GM12872 (cell line): ENCODE results near the gene GABPA.

Source experiments
- CTCF ChIP-seq: IDR thresholded peaks from 3 replicates; pipeline ENCODE4 v1.5.1; 2011; ENCODE audit warnings: low read depth, mild to moderate bottlenecking, low read length, moderate library complexity; ENCODE audit not compliant: insufficient read depth

The GABPA gene

GRCh38 chr21:25752416-25752815, 17.6 kb downstream of the GABPA start:
- TF ChIP-seq CTCF = no peak

GRCh38 chr21:25756190-25756932, 21.6 kb downstream of the GABPA start:
- TF ChIP-seq CTCF = no peak

GRCh38 chr21:25757531-25757930, 22.8 kb downstream of the GABPA start:
- no peak for TF ChIP-seq CTCF

- TF ChIP-seq CTCF = no peak
These were observed 24.8 kb downstream of the GABPA start for GRCh38 chr21:25759573-25759972.

GRCh38 chr21:25760061-25760460, 25.3 kb downstream of the GABPA start:
- TF ChIP-seq CTCF = no peak

GRCh38 chr21:25760677-25761076, 25.9 kb downstream of the GABPA start:
- no peak for TF ChIP-seq CTCF

GRCh38 chr21:25764065-25764464, 29.3 kb downstream of the GABPA start:
- no peak for TF ChIP-seq CTCF
